ENCODE results near the gene CASP1. TPM values are rescaled to one million over a fixed set of nuclear protein-coding genes. Genes with fewer than 3 reads are reported as not detected.

CASP1 gene
- total RNA-seq, 1 donor from 2014 or later = 2.9 TPM

DNA sequence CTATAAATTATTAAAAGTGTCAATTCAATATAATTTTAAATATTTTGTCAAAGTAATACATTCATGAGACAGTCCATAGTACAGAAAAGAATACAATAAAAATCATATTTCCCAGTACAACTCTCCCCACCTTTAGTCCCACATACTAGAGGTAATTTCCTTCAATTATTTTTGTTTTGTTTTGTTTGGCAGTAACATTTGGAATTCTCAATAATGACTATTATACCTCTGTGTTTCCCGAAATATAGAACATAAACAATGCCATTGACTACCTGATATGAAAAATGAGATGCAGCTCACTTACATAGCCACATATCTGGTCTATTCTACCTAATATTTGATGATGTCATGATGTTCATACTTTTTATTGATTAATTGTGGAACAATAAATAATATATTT, 42.2 kb downstream of the CASP1 start:
- no peak for DNase-seq (ENCODE audit: low read depth)

- DNase-seq (ENCODE audit: low read depth) = no peak
These were observed 43.0 kb downstream of the CASP1 start for GRCh38 chr11:104991994-104992393.

DNA sequence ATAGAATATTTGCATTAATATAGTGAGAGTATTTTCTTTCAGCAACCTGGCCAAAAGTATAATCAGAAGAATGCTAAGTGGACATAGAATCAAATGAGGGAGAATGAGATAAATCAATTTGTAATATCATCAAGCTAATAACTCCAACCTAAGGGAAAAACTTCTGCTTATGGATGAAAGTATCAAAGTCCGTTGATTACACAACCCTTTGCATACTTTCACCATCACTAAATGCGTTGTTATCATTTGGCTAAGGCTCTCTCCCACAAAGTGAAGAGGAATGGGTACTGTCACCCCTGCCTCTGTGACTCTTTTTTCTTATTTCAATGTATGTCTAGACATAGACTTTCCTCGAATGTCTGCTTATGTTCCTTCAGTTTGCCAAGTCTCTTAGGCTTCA, 50.1 kb downstream of the CASP1 start:
- no peak for DNase-seq (ENCODE audit: low read depth)

DNA sequence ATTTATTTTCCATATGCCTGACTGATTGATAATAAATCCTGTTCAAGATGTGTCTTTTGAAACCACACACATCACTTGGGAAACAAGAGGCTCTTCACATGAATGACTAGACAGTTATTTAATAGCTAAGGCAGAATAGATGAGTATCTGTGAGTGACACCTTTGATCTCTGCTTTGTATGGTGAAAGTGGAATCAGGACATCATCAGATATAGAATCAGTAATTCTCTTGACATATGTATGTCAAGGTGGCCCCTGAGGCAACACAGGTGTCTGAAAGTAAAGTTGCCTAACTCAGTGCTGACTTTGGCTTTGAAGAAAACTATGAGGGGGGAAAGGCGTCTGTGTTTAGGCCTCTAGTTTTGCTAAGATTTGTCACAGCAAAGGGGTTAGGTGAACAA, 55.1 kb downstream of the CASP1 start:
- DNase-seq (ENCODE audit: low read depth) = no peak

Other genes with a start within 250 kb of the CASP1 start
- not detected in 2 replicates for gene CASP12, start 136.7 kb downstream of the CASP1 start, total RNA-seq
- gene CASP4, start 66.6 kb downstream of the CASP1 start, total RNA-seq = 54.0 and 59.5 TPM in 2 replicates
- not detected in 2 replicates for gene CASP5, start 12.0 kb downstream of the CASP1 start, total RNA-seq
- not detected in 2 replicates for gene CARD16, start 10.2 kb upstream of the CASP1 start, total RNA-seq
- not detected in 2 replicates for gene CARD18, start 104.6 kb upstream of the CASP1 start, total RNA-seq

Data from myocyte (in vitro differentiated cells).